ENCODE measurements around the gene IVNS1ABP.
"Not testable (repeated sequence)": the region's sequence is repeated elsewhere in the genome, so short reads cannot be mapped to it uniquely, and the experiment has no call there.

IVNS1ABP gene

GRCh38 chr1:185260611-185261010, 56.4 kb downstream of the IVNS1ABP start:
- Mint-ChIP-seq H3K4me3 (no peak overlapping the region), H3K36me3 (peaks cover 10% of the 10 kb centered on the region), H3K27me3 (no peaks in the 10 kb centered on the region), H3K4me1 (no peaks in the 10 kb centered on the region), H3K9me3 (no peaks in the 10 kb centered on the region), H3K27ac (no peak overlapping the region)
- ATAC-seq, result no peak

DNA sequence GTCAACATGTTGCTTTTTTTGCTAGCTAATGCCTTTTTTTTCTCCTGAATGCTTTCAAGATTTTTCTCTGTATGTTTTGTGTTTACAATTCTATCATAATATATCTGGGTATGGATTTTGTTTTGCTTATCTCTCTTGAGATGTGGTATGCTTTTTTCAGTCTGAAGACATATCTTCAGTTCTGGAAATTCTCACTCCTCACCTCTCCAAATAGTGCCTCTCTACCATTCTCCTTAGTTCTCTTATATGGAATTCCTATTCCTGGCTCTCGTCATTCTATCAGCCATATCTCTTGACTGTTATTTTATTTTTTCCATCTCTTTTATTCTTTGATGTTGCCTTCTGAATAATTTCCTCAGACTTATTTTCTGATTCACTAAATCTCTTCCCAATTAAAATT, 58.4 kb downstream of the IVNS1ABP start:
- no peak overlapping the region for H3K27ac Mint-ChIP-seq
- H3K9me3 Mint-ChIP-seq, result peaks cover 5% of the 10 kb centered on the region
- H3K4me3 Mint-ChIP-seq, result no peak overlapping the region

DNA sequence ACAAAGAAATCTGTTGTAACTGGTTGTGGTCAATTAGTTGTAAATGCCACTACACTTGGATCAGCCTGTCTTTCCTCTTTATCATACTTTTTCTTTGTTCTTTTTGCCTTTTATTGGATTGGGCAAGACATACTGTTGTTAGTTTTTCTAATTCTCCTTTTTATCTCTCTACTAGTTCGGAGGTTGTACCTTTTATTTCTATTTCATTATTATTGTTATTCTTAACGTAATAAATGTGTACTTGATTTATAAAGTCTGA, 59.2 kb downstream of the IVNS1ABP start:
- H3K27me3 Mint-ChIP-seq, result no peaks in the 10 kb centered on the region

More for the DNA sequence above, 58.4 kb downstream of the IVNS1ABP start:
- Mint-ChIP-seq H3K27me3 (no peaks in the 10 kb centered on the region), H3K4me1 (no peaks in the 10 kb centered on the region), H3K36me3 (peaks cover 14% of the 10 kb centered on the region)
- ATAC-seq, result no peak

DNA sequence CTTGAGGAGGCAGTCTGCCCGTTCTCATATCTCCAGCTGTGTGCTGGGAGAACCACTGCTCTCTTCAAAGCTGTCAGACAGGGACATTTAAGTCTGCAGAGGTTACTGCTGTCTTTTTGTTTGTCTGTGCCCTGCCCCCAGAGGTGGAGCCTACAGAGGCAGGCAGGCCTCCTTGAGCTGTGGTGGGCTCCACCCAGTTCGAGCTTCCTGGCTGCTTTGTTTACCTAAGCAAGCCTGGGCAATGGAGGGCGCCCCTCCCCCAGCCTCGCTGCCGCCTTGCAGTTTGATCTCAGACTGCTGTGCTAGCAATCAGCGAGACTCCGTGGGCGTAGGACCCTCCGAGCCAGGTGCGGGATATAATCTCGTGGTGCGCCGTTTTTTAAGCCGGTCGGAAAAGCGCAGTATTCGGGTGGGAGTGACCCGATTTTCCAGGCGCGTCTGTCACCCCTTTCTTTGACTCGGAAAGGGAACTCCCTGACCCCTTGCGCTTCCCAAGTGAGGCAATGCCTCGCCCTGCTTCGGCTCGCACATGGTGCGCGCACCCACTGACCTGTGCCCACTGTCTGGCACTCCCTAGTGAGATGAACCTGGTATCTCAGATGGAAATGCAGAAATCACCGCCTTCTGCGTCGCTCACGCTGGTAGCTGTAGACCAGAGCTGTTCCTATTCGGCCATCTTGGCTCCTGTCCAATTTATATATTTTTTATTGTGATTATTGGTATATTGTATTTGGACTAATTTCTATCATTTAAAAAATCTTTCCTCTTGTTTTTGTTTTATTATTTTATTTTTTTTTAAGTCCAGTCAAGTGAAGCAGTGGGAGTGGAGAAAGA, 59.7 kb downstream of the IVNS1ABP start:
- not testable (repeated sequence) for H3K27ac Mint-ChIP-seq, H3K4me3 Mint-ChIP-seq, H3K27me3 Mint-ChIP-seq, ATAC-seq, H3K4me1 Mint-ChIP-seq, H3K9me3 Mint-ChIP-seq
- H3K36me3 Mint-ChIP-seq, result peaks cover 14% of the 10 kb centered on the region

More for the DNA sequence above, 59.2 kb downstream of the IVNS1ABP start:
- H3K36me3 Mint-ChIP-seq, result peaks cover 14% of the 10 kb centered on the region
- no peak for ATAC-seq
- H3K4me1 Mint-ChIP-seq, result no peaks in the 10 kb centered on the region
- H3K4me3 Mint-ChIP-seq, result no peak overlapping the region
- no peak overlapping the region for H3K27ac Mint-ChIP-seq
- peaks cover 5% of the 10 kb centered on the region for H3K9me3 Mint-ChIP-seq

GRCh38 chr1:185255595-185255994, 61.4 kb downstream of the IVNS1ABP start:
- H3K27ac Mint-ChIP-seq, H3K9me3 Mint-ChIP-seq, H3K4me1 Mint-ChIP-seq, H3K36me3 Mint-ChIP-seq, ATAC-seq, H3K4me3 Mint-ChIP-seq, H3K27me3 Mint-ChIP-seq: not testable (repeated sequence)

DNA sequence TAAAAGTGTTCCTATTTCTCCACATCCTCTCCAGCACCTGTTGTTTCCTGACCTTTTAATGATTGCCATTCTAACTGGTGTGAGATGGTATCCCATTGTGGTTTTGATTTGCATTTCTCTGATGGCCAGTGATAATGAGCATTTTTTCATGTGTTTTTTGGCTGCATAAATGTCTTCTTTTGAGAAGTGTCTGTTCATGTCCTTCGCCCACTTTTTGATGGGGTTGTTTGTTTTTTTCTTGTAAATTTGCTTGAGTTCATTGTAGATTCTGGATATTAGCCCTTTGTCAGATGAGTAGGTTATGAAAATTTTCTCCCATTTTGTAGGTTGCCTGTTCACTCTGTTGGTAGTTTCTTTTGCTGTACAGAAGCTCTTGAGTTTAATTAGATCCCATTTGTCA, 64.6 kb downstream of the IVNS1ABP start:
- H3K27ac Mint-ChIP-seq, H3K36me3 Mint-ChIP-seq, H3K27me3 Mint-ChIP-seq, H3K4me1 Mint-ChIP-seq, ATAC-seq, H3K9me3 Mint-ChIP-seq, H3K4me3 Mint-ChIP-seq: not testable (repeated sequence)

DNA sequence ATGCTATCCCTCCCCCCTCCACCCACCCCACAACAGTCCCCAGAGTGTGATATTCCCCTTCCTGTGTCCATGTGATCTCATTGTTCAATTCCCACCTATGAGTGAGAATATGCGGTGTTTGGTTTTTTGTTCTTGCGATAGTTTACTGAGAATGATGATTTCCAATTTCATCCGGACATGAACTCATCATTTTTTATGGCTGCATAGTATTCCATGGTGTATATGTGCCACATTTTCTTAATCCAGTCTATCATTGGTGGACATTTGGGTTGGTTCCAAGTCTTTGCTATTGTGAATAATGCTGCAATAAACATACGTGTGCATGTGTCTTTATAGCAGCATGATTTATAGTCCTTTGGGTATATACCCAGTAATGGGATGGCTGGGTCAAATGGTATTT, 65.1 kb downstream of the IVNS1ABP start:
- not testable (repeated sequence) for H3K27ac Mint-ChIP-seq, H3K4me3 Mint-ChIP-seq, H3K4me1 Mint-ChIP-seq, ATAC-seq, H3K27me3 Mint-ChIP-seq, H3K36me3 Mint-ChIP-seq, H3K9me3 Mint-ChIP-seq

- Mint-ChIP-seq H3K9me3 (peaks cover 4% of the 10 kb centered on the region), H3K4me3 (no peak overlapping the region)
- no peak for ATAC-seq
Observed at GRCh38 chr1:185250063-185250462, 67.0 kb downstream of the IVNS1ABP start.

DNA sequence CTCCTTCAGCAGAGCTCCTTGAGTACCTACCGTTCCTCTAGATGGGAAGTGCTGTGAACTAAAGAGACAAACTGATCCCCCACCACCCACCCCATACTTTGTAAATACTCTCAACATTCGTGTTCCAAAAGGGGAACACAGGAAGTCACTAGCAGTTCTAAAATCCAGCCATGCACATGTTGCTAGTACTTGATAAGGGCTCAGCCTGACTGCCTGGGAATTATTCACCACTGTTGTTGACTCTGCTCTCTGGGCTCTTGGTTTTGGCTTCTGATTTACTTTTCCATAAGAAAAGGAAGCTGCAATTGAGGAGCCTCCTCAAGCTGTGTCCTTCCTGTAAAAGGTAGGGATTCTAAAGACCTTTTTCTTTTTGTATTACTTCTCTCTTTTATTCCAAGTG, 67.5 kb downstream of the IVNS1ABP start:
- Mint-ChIP-seq H3K4me3 (no peak overlapping the region), H3K27ac (no peak overlapping the region), H3K4me1 (no peaks in the 10 kb centered on the region), H3K27me3 (no peaks in the 10 kb centered on the region), H3K36me3 (no peaks in the 10 kb centered on the region), H3K9me3 (no peaks in the 10 kb centered on the region)
- ATAC-seq, result no peak

More at GRCh38 chr1:185250063-185250462, 67.0 kb downstream of the IVNS1ABP start:
- H3K27me3 Mint-ChIP-seq, result no peaks in the 10 kb centered on the region
- H3K27ac Mint-ChIP-seq, result no peak overlapping the region
- peaks cover 4% of the 10 kb centered on the region for H3K36me3 Mint-ChIP-seq
- H3K4me1 Mint-ChIP-seq, result no peaks in the 10 kb centered on the region
